ENCODE measurements around the gene AKAP7.

DNA sequence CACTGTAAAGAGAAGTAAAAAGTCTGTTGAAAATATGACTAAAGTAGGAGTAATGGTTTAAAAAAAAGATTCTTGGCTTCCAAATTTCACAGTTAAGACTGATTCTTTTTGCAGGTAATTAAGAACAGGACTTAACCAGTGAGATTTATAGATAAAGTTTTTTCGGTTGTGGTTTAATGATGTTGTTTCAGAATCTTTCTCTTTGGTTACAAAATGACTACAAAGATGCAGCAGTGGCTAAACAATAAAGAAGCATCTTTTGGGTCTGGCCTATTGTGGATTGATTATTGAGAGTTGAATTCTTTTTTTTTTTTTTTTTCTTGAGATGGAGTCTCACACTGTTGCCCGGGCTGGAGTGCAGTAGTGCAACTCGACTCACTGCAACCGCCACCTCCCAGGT lies 109.7 kb downstream of the AKAP7 start:
- TF ChIP-seq, protein P1, sequence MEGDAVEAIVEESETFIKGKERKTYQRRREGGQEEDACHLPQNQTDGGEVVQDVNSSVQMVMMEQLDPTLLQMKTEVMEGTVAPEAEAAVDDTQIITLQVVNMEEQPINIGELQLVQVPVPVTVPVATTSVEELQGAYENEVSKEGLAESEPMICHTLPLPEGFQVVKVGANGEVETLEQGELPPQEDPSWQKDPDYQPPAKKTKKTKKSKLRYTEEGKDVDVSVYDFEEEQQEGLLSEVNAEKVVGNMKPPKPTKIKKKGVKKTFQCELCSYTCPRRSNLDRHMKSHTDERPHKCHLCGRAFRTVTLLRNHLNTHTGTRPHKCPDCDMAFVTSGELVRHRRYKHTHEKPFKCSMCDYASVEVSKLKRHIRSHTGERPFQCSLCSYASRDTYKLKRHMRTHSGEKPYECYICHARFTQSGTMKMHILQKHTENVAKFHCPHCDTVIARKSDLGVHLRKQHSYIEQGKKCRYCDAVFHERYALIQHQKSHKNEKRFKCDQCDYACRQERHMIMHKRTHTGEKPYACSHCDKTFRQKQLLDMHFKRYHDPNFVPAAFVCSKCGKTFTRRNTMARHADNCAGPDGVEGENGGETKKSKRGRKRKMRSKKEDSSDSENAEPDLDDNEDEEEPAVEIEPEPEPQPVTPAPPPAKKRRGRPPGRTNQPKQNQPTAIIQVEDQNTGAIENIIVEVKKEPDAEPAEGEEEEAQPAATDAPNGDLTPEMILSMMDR (IDR thresholded peaks at IDR 0.05) = no peak
- TF ChIP-seq POLR2A (IDR thresholded peaks at IDR 0.05) (no peak), EP300 (IDR thresholded peaks at IDR 0.05) (no peak)

Measured in gastroesophageal sphincter (tissue), 3 donors.